ENCODE data around the gene RNF214. TPM values are rescaled to one million over a fixed set of nuclear protein-coding genes. Genes with fewer than 3 reads are reported as not detected.
"Not testable (repeated sequence)": the region's sequence is repeated elsewhere in the genome, so short reads cannot be mapped to it uniquely, and the experiment has no call there.

RNF214 gene
- total RNA-seq: 10 to 100 TPM; 31.0 to 39.4 (median 34.7) TPM
- 10 to 100 TPM; 12.4 to 19.7 (median 16.8) TPM for polyA plus RNA-seq
- long read RNA-seq, donor 1, partial matches to known transcripts: 2 of 8 reads
- long read RNA-seq, donor 1, other reads (novel, unspliced or antisense): 2 of 8 reads
- long read RNA-seq, donor 2, transcript RNF214-201 (15 exons, 2,755 nt): major isoform, 15 of 22 reads
- long read RNA-seq, donor 2, partial matches to known transcripts: 3 of 22 reads
- long read RNA-seq, donor 2, other reads (novel, unspliced or antisense): 2 of 22 reads

- Histone ChIP-seq H3K4me3 (peak within 1 kb of the TSS; percentile 98), H3K36me3 (ENCODE audit: insufficient read depth in 1 of 2, low read depth in 1 of 2) (peaks cover 0 to 56% of the 10 kb centered on the region in 2 donors), H3K9me3 (no peaks in the 10 kb centered on the region), H3K27ac (peak within 1 kb of the TSS; percentile 99), H3K27me3 (ENCODE audit: insufficient read depth in 3 of 3, low read length in 2 of 3) (no peaks in the 10 kb centered on the region), H3K4me1 (peaks cover 29% of the 10 kb centered on the region)
- ATAC-seq: peak; percentile 90 to 93 (median 91)
- TF ChIP-seq, protein P1, sequence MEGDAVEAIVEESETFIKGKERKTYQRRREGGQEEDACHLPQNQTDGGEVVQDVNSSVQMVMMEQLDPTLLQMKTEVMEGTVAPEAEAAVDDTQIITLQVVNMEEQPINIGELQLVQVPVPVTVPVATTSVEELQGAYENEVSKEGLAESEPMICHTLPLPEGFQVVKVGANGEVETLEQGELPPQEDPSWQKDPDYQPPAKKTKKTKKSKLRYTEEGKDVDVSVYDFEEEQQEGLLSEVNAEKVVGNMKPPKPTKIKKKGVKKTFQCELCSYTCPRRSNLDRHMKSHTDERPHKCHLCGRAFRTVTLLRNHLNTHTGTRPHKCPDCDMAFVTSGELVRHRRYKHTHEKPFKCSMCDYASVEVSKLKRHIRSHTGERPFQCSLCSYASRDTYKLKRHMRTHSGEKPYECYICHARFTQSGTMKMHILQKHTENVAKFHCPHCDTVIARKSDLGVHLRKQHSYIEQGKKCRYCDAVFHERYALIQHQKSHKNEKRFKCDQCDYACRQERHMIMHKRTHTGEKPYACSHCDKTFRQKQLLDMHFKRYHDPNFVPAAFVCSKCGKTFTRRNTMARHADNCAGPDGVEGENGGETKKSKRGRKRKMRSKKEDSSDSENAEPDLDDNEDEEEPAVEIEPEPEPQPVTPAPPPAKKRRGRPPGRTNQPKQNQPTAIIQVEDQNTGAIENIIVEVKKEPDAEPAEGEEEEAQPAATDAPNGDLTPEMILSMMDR (IDR thresholded peaks at IDR 0.05): peak; percentile 97
- DNase-seq: peak; percentile 82 to 88
- intact Hi-C loops (cut with DNase I): loop anchor here in 1 of 2 donors (2.0 to 5.0 kb wide), 3 partner anchors 355 to 460 kb away; partner anchors contain the start of genes BUD13 and ZPR1
- 0 to 1% (median 0%) methylated on average over 45 to 78 of the region's 94 CpGs for WGBS, 3 donors
Measured at GRCh38 chr11:117232092-117232878, at the start of gene RNF214. TSS of gene RNF214 (plus strand) at chr11:117232671. CDS start at chr11:117234273, 1,602 bp downstream.

- H3K4me3 ChIP-seq; H3K9me3 ChIP-seq; H3K27ac ChIP-seq; ATAC-seq; H3K27me3 ChIP-seq (ENCODE audit: insufficient read depth in 3 of 3, low read length in 2 of 3): not testable (repeated sequence)
- 93 to 97% (median 96%) methylated on average over 13 of the region's 13 CpGs for WGBS, 3 donors
- peaks cover 0 to 62% of the 10 kb centered on the region in 2 donors for H3K36me3 ChIP-seq (ENCODE audit: insufficient read depth in 1 of 2, low read depth in 1 of 2)
- intact Hi-C loops (cut with DNase I): loop anchor here (2.0 to 5.0 kb wide), 2 partner anchors 34 to 38 kb away; no protein-coding TSS in a partner anchor
- DNase-seq: peak in 1 of 2 donors; percentile 13
- H3K4me1 ChIP-seq: peaks cover 26% of the 10 kb centered on the region
Measured at GRCh38 chr11:117183178-117183577, 49.3 kb upstream of the RNF214 start.

DNA sequence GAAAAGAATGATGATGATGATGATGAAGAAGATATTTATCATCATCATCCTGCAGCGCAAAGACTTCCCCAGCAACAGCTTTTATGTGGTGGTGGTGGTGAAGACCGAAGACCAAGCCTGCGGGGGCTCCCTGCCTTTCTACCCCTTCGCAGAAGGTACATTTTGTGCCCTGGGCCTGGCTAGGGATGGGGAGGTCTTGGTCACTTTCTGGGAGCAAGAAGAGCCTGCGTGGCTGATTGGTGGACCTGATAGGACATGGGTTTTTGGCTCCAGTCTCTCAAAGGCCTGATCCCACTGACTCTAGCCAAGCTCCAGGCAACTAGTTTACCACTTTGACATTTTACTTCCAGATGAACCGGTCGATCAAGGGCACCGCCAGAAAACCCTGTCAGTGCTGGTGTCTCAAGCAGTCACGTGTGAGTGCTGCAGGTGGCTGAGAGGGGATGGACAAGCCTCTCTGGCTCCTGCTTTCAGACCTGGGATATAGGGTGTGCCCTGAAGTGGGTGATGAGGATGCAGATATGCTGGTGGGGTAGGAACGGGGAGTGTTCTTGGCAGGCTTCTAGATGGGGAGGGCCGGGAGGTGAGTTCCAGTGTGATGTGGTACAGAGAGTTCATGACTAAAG is 48.6 kb upstream of the RNF214 start:
- no peak overlapping the region for H3K4me3 ChIP-seq
- intact Hi-C loops (cut with DNase I): loop anchor here (2.0 to 5.0 kb wide), 2 partner anchors 33 to 37 kb away; no protein-coding TSS in a partner anchor
- ATAC-seq (no peak), DNase-seq (peak in 1 of 2 donors; percentile 41)
- H3K27me3 ChIP-seq (ENCODE audit: insufficient read depth in 3 of 3, low read length in 2 of 3): no peaks in the 10 kb centered on the region
- TF ChIP-seq, protein P1 (IDR thresholded peaks at IDR 0.05): no peak
- H3K4me1 ChIP-seq: peaks cover 22% of the 10 kb centered on the region
- no peaks in the 10 kb centered on the region for H3K9me3 ChIP-seq
- peaks cover 0 to 68% of the 10 kb centered on the region in 2 donors for H3K36me3 ChIP-seq (ENCODE audit: insufficient read depth in 1 of 2, low read depth in 1 of 2)
- H3K27ac ChIP-seq: no peak overlapping the region
- WGBS, 3 donors: 84 to 91% (median 85%) methylated on average over 11 of the region's 11 CpGs

- H3K4me3 ChIP-seq: no peak overlapping the region
- H3K27me3 ChIP-seq (ENCODE audit: insufficient read depth in 3 of 3, low read length in 2 of 3): no peaks in the 10 kb centered on the region
- no peaks in the 10 kb centered on the region for H3K9me3 ChIP-seq
- intact Hi-C loops (cut with DNase I): no loop called here
- DNase-seq (peak in 1 of 2 donors; percentile 38), ATAC-seq (no peak)
- TF ChIP-seq, protein P1 (IDR thresholded peaks at IDR 0.05): no peak
- peaks cover 9% of the 10 kb centered on the region for H3K4me1 ChIP-seq
- H3K27ac ChIP-seq: no peak overlapping the region
- H3K36me3 ChIP-seq (ENCODE audit: insufficient read depth in 1 of 2, low read depth in 1 of 2): peaks cover 0 to 87% of the 10 kb centered on the region in 2 donors
- WGBS, 3 donors: 80 to 90% (median 87%) methylated on average over 5 of the region's 5 CpGs
Measured at GRCh38 chr11:117185736-117186430, 46.6 kb upstream of the RNF214 start.
